Measurements from ENCODE around the gene CTXND1.

The CTXND1 gene

GRCh38 chr15:80266113-80266512 is 14.1 kb upstream of the CTXND1 start:
- H3K27ac ChIP-seq (ENCODE audit: low read length): no peak overlapping the region
- H3F3A ChIP-seq (ENCODE audit: insufficient read depth, low read length): no peaks in the 10 kb centered on the region
- DNase-seq: no peak
- no peaks in the 10 kb centered on the region for H3K4me1 ChIP-seq (ENCODE audit: low read length)
- H3K79me2 ChIP-seq (ENCODE audit: low read length): no peaks in the 10 kb centered on the region
- TF ChIP-seq CTCF (IDR thresholded peaks at IDR 0.05; ENCODE audit: low read length): no peak
- no peak for TF ChIP-seq EZH2phosphoT487 (IDR thresholded peaks at IDR 0.05; ENCODE audit: low read length)
- no peak for TF ChIP-seq EZH2 (optimal IDR thresholded peaks at IDR 0.05; ENCODE audit: low read depth, low read length)
- H3K9me3 ChIP-seq (replicated peaks; ENCODE audit: insufficient read depth, low read length): no peaks in the 10 kb centered on the region
- no peaks in the 10 kb centered on the region for H3K36me3 ChIP-seq (replicated peaks; ENCODE audit: insufficient read depth, low read length)
- no peaks in the 10 kb centered on the region for H3K27me3 ChIP-seq (replicated peaks; ENCODE audit: insufficient read depth, low read length)
- no peak overlapping the region for H3K4me2 ChIP-seq (ENCODE audit: low read depth, low read length)
- no peaks in the 10 kb centered on the region for H3K9me2 ChIP-seq (replicated peaks; ENCODE audit: insufficient read depth, low read length)
- H3K9ac ChIP-seq (ENCODE audit: low read length): no peak overlapping the region
- no peak overlapping the region for H2AFZ ChIP-seq (ENCODE audit: low read length)
- no peaks in the 10 kb centered on the region for H4K20me1 ChIP-seq (ENCODE audit: insufficient read depth, low read length)
- H3K4me3 ChIP-seq (ENCODE audit: low read length): no peak overlapping the region

GRCh38 chr15:80265021-80265420 is 13.0 kb upstream of the CTXND1 start:
- H3K9me3 ChIP-seq (replicated peaks; ENCODE audit: insufficient read depth, low read length): no peaks in the 10 kb centered on the region
- H4K20me1 ChIP-seq (ENCODE audit: insufficient read depth, low read length): no peaks in the 10 kb centered on the region
- H3K9me2 ChIP-seq (replicated peaks; ENCODE audit: insufficient read depth, low read length): no peaks in the 10 kb centered on the region
- DNase-seq: no peak
- H3K79me2 ChIP-seq (ENCODE audit: low read length): no peaks in the 10 kb centered on the region
- TF ChIP-seq EZH2phosphoT487 (IDR thresholded peaks at IDR 0.05; ENCODE audit: low read length) (no peak), EZH2 (optimal IDR thresholded peaks at IDR 0.05; ENCODE audit: low read depth, low read length) (no peak), CTCF (IDR thresholded peaks at IDR 0.05; ENCODE audit: low read length) (no peak)
- no peak overlapping the region for H3K27ac ChIP-seq (ENCODE audit: low read length)
- no peaks in the 10 kb centered on the region for H3F3A ChIP-seq (ENCODE audit: insufficient read depth, low read length)
- H3K4me1 ChIP-seq (ENCODE audit: low read length): no peaks in the 10 kb centered on the region
- H3K27me3 ChIP-seq (replicated peaks; ENCODE audit: insufficient read depth, low read length): no peaks in the 10 kb centered on the region
- H3K36me3 ChIP-seq (replicated peaks; ENCODE audit: insufficient read depth, low read length): no peaks in the 10 kb centered on the region
- no peak overlapping the region for H3K4me2 ChIP-seq (ENCODE audit: low read depth, low read length)
- H2AFZ ChIP-seq (ENCODE audit: low read length): no peak overlapping the region
- H3K4me3 ChIP-seq (ENCODE audit: low read length): no peak overlapping the region
- H3K9ac ChIP-seq (ENCODE audit: low read length): no peak overlapping the region

GRCh38 chr15:80264031-80264430 is 12.0 kb upstream of the CTXND1 start:
- H2AFZ ChIP-seq (ENCODE audit: low read length): no peak overlapping the region
- TF ChIP-seq CTCF (IDR thresholded peaks at IDR 0.05; ENCODE audit: low read length): no peak
- TF ChIP-seq EZH2phosphoT487 (IDR thresholded peaks at IDR 0.05; ENCODE audit: low read length): no peak
- TF ChIP-seq EZH2 (optimal IDR thresholded peaks at IDR 0.05; ENCODE audit: low read depth, low read length): no peak
- no peak overlapping the region for H3K4me3 ChIP-seq (ENCODE audit: low read length)
- no peaks in the 10 kb centered on the region for H3K9me2 ChIP-seq (replicated peaks; ENCODE audit: insufficient read depth, low read length)
- H4K20me1 ChIP-seq (ENCODE audit: insufficient read depth, low read length): no peaks in the 10 kb centered on the region
- no peaks in the 10 kb centered on the region for H3K9me3 ChIP-seq (replicated peaks; ENCODE audit: insufficient read depth, low read length)
- DNase-seq: no peak
- no peak overlapping the region for H3K4me2 ChIP-seq (ENCODE audit: low read depth, low read length)
- no peaks in the 10 kb centered on the region for H3K36me3 ChIP-seq (replicated peaks; ENCODE audit: insufficient read depth, low read length)
- H3F3A ChIP-seq (ENCODE audit: insufficient read depth, low read length): no peaks in the 10 kb centered on the region
- no peaks in the 10 kb centered on the region for H3K4me1 ChIP-seq (ENCODE audit: low read length)
- H3K9ac ChIP-seq (ENCODE audit: low read length): no peak overlapping the region
- H3K27ac ChIP-seq (ENCODE audit: low read length): no peak overlapping the region
- H3K27me3 ChIP-seq (replicated peaks; ENCODE audit: insufficient read depth, low read length): no peaks in the 10 kb centered on the region
- H3K79me2 ChIP-seq (ENCODE audit: low read length): no peaks in the 10 kb centered on the region
